Left forelimb (tissue), 1 donor: ENCODE results near the gene UBE2G2.

Source experiments
- DNase-seq: peaks from one replicate; pipeline ENCODE4 v3.0.0-alpha.2; 2018; ENCODE audit warnings: low spot score

UBE2G2 gene

DNA sequence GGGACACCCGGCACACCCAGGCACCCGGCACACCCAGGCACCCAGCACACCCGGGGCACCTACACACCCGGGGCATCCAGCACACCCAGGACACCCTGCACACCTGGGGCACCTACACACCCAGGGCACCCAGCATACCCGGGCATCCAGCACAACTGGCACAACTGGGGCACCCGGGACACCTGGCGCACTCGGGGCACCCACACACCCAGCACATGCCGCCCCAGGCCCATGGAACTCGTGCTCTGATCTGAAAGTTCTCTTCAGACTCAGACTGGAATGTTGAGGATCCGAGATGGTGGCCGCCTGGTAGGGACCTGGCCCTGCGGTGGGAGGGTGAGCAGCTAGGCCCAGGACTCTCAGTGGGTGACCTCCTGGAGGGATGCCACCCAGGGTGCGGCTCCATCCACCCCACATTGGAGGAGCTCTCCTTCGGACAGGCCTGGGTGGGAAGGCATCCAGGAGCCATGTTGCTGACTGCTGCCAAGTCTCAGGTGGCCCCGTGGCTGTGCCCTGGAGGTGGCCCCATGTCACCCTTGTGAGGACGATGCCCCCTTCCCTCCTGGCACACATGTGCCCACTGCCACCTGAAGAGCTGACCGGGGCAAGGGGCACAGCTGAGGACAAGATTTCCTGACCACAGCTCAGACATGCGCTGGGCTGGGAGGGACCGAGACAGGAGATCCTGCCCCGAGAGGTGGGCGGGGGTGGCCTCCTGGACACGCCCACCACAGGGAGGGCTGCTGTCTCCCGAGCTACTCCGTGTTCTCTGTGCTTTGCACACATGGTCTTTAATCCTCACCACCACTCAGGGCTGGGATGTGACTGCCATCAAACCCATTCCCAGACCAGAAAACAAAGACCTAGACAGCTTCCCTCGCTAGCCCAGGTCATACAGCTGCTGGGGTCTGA is 37.0 kb downstream of the UBE2G2 start:
- DNase-seq: no peak

GRCh38 chr21:44763451-44764318 is 37.9 kb downstream of the UBE2G2 start:
- no peak for DNase-seq

DNA sequence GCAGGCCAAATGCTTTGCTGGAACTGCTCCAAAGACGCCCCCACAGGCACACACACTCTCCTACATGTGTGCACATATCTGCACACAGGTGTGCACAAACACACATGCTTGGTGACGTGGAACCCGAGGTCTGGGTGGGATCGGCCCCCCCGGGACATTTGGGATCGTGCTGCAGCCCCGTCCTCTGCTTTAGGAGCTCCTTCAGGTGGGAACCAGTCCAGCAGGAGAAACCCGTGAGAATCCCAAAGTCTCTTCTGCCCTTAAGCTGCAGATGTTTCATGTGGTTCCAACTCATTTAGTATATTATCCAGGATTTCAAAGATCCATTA is 38.6 kb downstream of the UBE2G2 start:
- DNase-seq: no peak

DNA sequence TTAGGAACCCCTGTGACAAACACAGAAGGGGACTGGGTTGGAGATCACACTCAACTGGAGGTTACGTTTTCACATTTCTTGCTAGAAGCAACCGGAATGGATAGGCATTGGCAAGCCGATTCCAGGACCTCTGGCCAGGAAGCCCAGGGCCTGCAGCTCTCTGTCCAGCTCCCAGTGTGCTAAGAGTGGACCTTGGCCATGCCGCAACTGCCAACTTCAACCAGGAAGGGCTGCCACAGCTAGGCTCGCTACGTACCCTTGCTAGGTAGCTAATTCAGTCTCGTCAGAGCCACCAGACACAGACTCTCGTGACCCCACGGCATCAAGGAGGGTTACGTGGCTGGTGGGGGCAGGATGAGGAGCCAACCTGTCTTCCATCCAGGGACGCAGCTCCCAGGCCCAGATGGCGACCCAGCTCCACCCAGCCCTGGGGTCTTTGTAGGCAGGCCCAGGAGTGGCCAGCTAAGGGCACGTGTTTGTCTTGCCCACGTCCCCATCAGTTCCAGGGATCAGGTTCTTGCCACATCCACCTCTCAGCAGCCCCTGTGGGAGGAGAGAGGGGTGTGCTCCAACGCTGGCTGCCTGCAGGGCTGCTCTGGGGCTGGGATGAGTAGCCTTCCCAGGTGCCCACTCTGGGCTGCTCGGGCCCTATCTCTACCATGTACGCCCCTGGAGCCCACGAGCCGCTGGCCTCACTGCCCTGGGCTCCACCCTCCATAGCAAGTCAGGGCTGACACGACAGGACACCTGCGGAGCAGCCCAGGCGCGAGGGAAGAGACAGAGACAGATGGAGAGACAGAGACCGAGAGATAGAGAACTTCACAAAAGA is 39.2 kb downstream of the UBE2G2 start:
- no peak for DNase-seq

DNA sequence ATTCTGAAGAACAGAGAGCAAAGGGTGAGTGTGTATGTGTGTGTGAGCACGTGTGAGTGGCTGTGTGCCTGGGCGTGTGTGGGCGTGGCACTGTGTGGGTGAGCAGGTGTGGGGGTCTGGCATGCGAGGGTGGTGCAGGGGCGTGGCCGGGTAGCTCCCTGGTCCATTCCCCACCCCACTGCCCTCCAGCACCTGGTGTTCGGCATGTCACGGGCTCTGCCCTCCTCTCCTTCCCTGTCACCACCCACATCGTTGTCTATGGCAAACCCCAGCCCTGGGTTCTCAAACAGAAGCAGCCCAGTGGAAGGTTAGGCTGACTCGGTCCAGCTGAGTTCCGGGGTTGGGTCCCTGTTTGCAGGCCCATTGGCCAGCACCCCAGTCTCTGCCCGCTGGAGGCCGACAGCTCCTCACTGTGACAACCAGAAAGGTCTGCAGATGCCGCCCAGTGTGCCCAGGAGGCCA is 39.8 kb downstream of the UBE2G2 start:
- no peak for DNase-seq

DNA sequence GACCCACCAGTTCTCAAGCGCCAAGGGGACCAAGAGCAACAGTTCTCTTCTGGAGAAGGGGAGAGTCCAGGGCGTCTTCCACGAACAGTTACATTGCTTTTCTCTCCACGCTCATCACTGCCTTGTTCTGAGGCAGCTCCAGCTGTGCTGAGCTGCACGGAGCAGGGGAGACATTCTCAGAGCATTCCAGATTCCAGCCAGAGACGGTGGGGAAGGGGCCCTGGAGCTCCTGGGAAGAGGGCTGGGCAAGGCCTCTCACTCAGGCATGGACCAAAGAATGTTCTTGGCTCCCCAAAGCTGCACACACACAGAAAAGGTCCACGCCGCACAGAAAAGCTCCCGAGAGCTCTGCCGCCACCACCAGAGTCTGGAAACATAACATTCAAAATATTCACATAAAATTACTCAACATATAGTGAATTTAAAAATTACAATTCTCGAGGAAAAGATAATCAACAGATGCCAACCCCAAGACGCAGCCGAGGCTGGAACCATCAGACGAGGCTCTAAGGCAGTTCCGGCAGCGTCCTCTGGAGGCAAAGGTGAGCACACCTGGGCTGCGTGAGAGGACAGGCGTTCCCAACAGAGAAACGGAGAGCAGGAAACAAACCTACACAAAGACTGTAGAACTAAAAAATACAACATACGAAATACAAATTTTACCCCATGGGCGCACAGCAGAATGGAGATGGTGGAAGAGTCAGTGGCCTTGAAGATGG is 40.5 kb downstream of the UBE2G2 start:
- no peak for DNase-seq

DNA sequence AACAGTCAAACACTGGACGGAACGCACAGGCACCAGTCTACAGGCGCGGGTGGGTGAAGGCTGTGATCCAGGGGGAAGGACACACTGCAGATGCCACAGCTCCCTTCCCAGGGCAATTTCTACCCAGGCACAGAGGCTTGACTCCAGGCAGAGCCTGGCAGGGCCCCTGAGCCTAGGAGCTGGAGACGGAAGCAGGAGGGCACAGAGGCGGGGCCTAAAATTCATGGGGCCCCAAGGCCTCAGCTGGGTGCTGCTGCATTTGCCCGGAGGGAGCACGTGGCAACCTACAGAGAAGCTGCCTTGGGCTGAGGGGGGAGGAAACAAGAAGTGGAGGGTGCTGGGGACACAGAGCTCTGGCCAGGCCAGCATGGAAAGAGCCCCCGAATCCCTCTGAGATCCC is 41.2 kb downstream of the UBE2G2 start:
- no peak for DNase-seq

- no peak for DNase-seq
Observed at GRCh38 chr21:44759628-44760285, 41.9 kb downstream of the UBE2G2 start.

DNA sequence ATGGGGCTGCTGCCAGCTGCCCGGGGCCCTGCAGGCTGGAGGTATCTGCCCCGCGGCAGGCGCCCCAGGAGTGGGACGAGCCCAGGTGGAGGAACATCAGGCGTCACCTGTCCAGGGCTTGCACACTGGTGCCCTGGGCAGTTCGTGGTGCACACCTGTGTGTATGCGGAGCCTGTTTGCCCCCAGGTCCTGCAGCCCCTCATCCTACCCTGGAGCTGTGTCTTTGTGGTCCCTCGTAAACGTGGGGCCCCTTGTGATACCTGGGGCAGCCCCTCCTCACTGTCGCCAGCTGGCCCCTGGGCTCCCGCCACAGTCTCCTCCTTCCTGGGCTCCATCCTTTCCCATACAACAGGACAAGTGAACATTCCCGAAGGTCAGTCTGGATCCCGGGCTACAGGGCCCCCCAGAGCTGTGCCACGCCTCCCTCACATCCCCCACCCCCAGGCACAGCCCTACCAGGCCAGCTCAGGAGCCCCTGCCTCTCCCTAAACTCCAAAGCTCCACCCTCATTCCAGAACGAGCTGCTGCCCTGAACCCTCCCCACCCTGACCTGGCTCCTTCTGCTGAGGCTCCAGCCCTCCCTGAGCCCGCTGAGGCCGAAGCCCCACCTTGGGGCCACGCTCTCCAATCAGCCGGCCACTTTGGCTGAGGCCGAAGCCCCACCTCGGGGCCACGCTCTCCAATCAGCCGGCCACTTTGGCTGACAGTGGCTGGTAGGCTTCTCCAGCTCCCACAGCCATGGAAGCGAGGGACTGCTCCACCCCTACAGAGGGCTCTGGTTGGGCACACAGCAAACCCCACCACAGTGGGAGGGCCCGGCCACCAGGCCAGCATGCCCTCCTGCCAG is 42.6 kb downstream of the UBE2G2 start:
- DNase-seq: no peak

- no peak for DNase-seq
Observed at GRCh38 chr21:44758141-44758561, 43.5 kb downstream of the UBE2G2 start.

- DNase-seq: no peak
Observed at GRCh38 chr21:44757731-44758130, 43.9 kb downstream of the UBE2G2 start.

GRCh38 chr21:44756423-44757185 is 45.0 kb downstream of the UBE2G2 start:
- DNase-seq: no peak

- no peak for DNase-seq
Observed at GRCh38 chr21:44755227-44755626, 46.4 kb downstream of the UBE2G2 start.

DNA sequence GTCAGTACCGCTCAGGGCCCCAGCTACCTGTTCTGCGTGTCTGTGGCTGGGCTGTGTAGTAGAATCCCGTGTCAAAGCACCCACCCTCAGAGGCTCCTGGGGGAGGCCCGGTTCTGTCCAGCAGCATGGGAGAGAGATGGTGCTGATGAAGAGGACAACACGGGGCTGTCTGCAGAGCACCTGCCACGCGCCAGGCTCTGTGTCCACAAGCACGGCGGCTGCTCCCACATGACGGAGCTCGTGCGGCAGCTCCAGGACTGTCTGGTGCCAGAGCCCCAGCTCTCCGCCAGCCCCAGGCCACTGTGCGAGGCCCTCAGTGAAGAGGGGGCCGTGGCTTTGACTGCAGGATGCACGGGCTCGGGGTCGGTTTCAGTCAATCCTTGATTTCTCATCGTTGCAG is 48.3 kb downstream of the UBE2G2 start:
- DNase-seq: no peak

DNA sequence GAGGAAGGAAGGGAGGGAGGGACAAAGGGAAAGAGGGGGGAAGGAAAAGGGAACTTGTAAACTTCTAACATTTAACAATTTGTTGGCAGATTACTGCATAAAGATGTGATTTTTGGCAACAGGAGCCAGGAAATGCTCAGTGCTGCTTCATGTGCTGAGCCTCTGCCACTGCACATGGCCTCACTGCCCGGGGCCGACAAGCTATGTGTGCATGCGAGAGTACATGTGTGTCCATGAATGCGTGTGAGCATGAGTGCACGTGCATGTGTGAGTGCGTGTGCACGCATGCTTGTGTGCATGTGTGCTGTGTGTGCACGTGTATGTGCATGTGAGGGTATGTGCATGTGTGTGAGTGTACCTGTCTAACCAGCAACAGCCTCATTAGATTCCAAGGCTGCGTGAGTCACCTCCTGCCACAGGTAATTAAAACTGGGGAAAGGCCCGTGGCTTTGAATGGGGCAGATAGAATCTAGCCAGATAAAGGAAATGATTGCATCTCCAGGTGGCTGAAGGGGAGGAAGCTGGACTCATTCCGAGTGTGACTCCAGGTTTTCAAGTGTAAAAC is 48.9 kb downstream of the UBE2G2 start:
- no peak for DNase-seq

DNA sequence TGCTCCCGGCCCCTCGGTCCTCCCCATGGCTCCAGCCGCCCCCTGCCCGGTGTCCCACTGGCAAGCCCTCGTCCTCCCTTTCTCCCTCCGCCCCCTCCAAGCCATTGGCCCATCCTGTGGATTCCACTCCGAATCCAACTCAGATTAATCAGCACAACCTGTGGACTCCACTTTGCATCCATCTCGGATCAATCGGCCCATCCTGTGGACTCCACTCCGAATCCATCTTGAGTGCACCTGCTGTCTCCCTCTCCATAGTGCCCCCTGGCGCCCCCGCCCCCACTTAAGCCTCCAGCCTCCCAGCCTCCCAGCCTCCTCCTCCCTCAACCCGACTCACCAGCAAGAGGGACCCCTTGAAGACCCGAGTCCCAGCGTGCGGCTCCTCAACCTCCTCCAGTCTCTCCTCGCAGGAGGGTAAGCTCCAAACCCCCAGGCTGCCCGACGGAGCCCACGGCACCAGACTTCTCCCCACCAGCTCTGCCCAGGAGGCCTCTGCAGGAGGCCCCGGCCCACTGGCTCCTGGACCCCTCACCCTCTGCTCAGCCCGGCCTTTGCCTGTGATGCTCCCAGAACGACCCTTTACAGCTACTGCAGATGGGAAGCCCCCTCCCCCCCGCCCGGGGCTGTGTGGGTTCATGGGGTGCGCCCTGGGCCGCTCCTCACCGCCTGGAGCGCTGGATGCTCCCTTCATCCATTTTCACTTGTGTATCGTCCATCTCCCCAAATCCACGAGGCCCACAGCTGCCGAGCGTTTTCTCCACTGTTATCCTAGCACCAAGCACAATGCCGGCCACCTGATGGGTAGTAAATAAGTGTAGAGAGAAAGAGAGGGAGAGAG is 49.6 kb downstream of the UBE2G2 start:
- no peak for DNase-seq

GRCh38 chr21:44751186-44751798 is 50.3 kb downstream of the UBE2G2 start:
- no peak for DNase-seq

GRCh38 chr21:44750675-44751025 is 51.0 kb downstream of the UBE2G2 start:
- no peak for DNase-seq
